Mammary epithelial cell (primary cell): ENCODE results near the gene NEK6.
A peak's percentile ranks its signal among the peaks of the same experiment; 100 is the strongest.

ENCODE experiments used
- CTCF ChIP-seq, 2 donors: IDR thresholded peaks in 1 of 2; conservative IDR thresholded peaks in 1 of 2; 2 replicates each; pipeline ENCODE4 v1.5.1; 2011 to 2012; ENCODE audit warnings: inconsistent platforms in 2 of 2, low read length in 2 of 2, mild to moderate bottlenecking in 2 of 2, control low read depth in 1 of 2, low read depth in 1 of 2; ENCODE audit not compliant: insufficient read depth in 1 of 2; ENCODE audit errors: extremely low read depth in 1 of 2
- EZH2 ChIP-seq: IDR thresholded peaks from 2 replicates; pipeline ENCODE4 v1.6.1; 2012; ENCODE audit warnings: low read length, inconsistent platforms, borderline replicate concordance

GRCh38 chr9:124320062-124320973 lies 62.6 kb downstream of the NEK6 start:
- TF ChIP-seq CTCF (conservative IDR thresholded peaks at IDR 0.05 in 1 of 2, IDR thresholded peaks at IDR 0.05 in 1 of 2; ENCODE audit: extremely low read depth in 1 of 2, insufficient read depth in 1 of 2, low read depth in 1 of 2, low read length in 2 of 2) (peak; percentile 95 to 97), EZH2 (no peak)
